HG03442 (cell line): ENCODE measurements around the gene TMPRSS3.

Source experiments
- ATAC-seq: cut with Tn5 transposase; IDR thresholded peaks from one replicate; pipeline ENCODE4 v1.9.1; 2021; ENCODE audit warnings: mild to moderate bottlenecking, moderate library complexity; ENCODE audit not compliant: unreplicated experiment

TMPRSS3 gene

DNA sequence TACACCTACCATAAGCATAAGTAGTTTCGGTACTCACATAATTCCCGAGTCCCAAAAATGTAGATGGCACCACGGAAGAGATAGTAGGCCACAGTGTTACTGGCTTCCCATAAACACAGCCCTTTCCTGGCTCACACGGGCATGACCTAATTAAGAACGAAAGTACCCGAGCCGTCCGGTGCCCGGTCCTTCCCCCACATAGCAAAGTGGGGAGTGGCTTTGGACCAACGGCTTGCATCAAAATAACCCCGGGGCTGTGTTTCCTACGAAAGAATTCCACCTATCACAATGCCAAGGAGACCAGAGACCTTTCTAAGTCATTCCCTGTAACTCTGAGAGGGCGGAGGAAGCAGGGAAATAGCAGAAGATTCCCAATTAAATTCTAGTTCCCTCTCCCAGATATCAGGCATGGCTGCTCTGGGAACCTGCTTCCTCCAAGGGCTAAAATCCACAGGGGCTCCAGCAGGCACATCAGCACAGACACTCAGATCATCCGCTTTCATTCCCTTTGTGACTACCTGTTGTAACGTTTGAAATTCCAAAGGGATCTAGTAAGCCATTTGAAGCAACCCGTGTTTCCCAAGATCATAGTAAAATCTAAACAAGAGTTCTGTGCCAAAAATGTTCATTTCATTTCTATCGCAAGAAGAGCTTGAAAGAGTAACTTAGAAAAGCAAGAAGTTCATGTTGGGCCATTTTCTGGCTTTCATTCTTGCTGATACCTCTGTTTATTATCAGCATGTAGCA is at the start of gene TMPRSS3:
Gene TMPRSS3, minus strand, starts transcription at position 148 of the 747 bp plus-strand sequence. CDS start 635 bp downstream, outside the sequence.
- no peak for ATAC-seq

DNA sequence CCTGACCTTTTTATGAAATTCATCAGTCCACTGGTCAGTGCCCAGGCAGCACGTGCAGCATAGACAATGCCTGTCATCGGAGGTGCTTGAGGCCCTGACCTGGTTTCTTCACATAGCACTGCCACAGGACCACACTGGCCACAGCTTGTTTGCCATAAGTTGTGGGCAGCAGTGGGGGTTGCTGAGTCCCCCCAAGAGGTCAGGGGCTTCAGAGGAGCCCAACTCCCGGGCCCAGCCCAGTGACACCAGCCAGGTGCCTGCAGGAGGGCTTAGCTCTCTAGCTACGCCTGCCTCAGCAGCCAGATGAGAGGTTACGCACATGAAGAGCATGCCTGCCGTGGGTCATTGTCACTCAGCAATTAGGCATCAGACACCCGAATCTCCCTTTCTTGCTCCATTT is 49.5 kb upstream of the TMPRSS3 start:
- no peak for ATAC-seq

DNA sequence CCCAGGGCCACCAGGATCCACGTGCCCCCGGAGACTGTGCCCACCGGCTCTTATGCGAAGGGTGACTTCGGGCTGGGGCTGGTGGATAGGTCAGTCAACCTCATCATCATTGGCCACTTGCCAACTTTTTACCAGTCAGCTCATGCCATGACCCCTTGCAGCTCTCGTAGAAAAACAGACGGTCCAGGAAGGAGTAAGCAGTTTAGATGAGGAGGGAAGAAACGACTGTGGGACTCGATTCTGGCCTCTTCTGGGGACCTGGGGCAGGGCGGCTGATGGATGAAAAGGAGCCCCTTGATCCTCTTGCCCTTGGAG is 48.9 kb upstream of the TMPRSS3 start:
- no peak for ATAC-seq

DNA sequence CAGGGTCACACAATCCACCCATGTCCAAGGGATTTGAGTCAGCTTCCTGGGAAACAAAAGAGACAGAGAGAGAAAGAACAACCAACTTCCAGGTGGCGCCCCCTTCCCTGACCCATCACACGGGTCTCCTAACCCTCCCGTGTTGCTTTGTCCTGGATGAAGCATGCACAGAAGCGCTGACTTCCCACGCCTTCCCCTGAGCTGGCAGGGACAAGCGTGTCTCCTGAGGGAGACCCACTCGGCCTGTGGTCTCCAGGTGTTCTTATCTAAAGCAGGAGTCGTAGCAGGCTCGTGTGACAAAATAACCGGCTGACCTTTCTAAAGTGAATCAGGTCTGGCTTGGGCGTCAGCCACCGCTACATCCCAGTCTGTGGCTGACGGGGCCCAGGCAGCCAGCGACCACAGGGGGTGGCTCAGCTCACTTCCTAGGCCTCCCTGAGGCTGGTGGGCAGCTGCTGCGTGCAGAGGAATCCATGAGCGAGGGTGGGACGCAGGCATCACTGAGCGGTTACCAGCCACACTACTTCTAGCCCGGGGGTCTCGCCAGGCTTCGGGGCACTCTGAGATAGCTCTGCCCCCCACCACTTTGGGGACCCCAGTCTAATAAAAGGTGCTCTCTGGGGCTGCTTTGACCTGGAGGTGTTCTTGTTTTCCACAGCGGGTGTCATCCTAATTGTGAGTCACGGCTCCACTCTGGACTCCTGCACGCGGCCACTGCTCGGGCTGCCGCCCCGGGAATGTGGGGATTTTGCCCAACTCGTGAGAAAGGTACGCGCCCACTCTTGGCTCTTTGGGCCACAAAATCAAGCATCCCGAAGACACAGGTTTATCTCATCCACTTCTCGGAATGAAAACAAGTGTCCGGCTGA is 48.3 kb upstream of the TMPRSS3 start:
- no peak for ATAC-seq

DNA sequence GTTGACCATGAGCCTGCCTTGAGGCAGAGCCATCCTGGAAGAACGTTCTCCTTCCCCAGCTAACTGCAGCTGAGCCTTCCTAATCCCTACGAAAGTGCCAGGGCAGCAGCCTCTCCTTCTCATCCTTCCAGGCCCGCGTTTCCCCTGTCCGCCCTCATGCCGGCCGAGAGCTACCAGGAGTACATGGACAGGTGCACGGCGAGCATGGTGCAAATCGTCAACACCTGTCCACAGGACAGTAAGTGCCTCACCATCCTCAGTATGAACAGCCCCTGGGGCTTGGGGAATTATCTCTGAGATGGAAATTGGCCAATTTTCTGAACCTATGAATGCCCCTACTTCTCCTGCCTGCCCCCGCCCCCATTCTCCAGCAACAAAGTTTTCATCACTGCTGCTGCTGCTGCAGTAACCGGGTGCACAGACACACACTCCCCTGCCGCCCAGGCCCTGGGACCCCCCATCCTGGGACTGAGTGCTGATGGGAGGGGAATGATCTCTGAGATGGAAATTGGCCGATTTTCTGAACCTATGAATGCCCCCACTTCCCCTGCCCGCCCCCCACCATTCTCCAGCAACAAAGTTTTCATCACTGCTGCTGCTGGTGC is 47.4 kb upstream of the TMPRSS3 start:
- no peak for ATAC-seq

DNA sequence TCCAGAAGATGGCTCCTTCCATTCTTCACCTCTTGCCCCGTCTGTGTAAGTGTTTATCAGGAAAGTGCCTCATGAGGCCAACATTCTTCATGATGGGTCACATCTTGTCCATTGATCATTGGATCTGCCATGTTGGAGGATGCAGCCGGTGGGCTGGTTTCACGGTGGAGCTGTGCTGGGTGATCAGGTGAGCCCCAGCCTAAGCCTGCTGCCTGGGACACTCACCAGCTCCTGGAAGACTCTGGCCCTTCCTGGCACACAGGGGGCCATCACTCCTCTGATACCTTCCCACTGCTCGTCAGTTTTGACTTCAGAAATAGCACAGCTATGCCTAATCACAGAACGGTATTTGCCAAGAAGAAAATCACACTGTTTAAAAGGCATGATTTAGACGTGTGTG is 46.1 kb upstream of the TMPRSS3 start:
- no peak for ATAC-seq

DNA sequence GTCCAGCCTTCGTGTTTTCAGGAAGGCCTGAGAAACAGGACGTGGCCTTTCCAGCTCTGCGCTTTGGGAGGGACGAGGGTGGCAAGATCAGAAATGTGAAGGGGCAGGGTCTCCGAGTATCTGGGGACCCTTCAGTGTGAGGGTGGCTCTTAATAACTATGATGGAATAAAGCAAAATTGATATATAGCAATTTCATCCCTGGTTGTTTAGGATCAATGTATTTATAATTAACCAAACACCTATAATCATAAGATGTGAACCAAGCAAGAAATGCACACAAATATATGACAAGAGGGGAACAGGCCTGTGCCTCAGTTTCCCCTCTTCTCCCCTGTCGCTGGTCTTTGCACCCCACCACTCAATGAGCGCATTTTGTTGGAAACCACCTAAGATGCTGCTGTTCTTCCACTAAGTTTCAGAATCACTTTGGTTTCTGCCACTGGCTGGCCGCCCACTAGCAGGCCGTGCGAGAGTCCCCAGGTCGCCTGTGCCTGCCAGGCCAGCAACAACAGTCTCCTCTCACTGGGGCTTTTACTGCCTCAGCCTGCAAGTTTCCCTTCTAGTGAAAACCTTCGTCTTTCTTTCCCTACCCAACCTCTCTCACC is 44.4 kb upstream of the TMPRSS3 start:
- peak; percentile 66 for ATAC-seq

DNA sequence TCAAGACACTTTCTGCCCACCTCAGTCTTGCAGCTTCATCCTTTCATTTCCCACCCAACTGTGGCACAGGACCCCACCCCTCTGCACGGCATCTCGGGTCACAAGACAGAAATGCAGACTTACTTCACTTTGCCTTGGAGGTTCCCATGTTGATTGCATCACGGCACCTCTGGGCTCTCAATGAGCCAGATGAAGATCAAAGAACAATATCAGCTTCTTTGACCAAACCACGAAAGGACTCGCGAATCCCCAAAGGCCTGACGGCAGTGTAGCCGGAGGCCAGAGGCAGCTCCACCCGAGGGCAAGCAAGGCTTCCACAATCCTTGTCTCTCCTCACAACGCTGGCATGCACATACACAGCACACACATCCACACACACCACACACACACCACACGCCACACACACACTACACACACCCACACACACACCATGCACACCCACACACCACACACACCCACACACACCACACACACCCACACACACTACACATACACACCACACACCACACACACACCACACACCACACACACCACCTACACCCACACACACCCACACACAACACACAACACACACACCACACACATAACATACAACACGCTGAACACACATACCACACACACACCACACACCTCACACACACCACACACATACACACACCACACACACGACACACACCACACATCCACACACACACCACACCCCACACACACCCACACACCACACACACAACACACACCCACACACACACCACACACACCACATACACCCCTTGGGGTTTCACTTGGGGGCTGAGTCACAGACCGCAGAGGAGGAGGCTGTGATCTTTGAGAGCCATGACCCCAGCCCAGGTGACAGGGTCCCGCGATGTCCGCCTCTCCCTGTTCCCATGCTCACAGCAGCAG is 43.7 kb upstream of the TMPRSS3 start:
- no peak for ATAC-seq

DNA sequence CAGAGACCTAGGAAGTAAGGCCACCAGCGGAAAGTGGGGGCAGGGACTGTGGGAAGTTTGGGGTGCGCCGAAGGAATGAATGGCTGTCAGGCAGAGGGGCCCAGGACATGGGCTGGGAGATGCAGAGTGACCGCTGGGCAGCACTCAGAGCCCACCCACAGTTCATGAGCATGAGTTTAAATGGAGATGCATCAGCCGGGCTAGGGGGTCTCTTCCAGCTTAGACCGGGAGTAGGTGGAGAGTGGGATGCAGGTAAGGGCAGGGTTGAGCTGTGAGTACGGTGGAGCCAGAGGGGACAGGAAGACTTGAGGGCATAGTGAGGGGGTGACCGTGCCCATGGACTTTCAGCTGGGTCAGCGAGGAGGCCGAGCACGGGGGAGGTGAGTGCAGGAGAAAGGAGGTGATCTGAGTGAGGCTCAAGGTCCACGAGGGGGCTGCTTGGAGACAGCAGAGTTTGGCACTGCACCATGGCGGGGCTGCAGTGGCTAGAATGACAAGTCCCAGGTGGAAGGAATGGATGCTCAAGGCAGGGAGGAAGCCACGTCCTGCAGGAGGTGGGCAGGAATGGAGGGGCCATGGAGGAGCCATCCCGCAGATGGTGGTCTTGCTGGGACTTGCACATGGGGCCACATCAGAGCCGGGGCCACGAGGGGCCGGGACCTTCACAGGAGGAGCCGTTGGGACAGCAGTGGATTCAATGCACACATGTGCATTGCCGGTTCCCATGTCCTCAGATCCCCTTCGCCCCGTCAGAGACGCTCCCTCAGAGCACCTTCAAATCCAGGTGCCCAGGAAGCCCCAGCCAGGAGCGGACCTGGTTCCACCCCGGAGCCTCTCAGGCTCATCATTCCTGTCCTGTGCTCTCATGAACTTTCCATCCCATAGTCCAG is 42.7 kb upstream of the TMPRSS3 start:
- no peak for ATAC-seq

DNA sequence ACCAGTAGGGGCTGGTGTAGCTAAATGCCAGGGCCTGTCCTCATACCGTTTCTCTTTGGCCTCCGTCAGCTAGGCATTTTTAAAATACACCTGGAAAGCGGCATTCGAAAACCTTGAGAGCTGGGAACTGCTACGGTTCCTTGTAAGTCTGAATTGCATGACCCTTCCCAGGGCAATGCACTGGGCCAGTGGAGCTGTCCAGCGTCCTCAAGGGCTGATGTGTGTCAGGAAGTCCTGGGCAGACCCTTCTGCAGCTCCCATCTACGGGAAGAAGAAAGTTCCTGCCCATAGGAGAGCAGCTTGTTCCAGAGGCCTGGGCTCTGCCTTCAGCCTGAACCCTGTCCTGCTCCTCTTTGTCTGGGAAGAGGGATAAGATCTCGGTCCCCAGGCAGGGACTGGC is 41.9 kb upstream of the TMPRSS3 start:
- ATAC-seq: no peak

DNA sequence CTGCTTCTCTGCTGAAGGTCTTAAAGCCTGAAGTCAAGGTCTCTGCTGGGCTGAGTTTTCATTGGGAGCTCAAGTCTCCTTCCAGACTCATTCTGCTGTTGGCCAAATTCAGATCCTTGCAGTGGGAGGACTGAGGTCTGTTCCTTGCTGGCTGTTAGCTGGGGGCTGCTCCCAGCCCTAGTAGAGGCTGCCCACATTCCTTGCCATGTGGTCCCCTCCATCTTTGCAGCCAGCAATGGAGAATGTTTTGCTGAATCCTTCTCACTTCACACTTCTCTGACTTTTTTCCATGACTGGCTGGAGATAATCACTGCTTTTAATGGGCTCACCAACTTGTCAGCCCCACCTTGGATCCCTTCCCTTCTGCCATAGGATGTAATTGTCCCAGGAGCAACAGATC is 41.1 kb upstream of the TMPRSS3 start:
- no peak for ATAC-seq

DNA sequence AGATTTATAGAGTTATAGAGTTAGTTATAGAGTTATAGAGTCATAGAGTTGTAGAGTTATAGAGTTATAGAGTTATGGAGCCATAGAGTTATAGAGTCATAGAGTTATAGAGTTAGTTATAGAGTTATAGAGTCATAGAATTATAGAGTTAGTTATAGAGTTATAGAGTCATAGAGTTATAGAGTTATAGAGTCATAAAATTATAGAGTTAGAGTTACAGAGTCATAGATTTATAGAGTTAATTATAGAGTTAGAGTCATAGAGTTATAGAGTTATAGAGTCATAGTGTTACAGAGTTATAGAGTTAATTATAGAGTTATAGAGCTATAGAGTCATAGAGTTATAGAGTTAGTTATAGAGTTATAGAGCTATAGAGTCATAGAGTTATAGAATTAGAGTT is 40.0 kb upstream of the TMPRSS3 start:
- ATAC-seq: no peak

DNA sequence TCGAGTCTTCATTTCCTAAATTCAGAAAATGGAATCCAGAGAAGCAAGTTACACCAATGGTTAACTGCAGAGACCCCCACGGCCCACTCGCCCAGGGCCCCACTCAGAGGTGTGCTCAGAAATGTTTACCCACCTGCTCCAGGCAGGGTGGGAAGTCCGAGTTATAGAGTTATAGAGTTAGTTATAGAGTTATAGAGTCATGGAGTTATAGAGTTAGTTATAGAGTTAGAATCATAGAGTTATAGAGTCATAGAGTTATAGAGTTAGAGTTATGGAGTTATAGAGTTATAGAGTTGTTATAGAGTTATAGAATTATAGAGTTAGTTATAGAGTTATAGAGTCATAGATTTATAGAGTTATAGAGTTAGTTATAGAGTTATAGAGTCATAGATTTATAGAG is 39.5 kb upstream of the TMPRSS3 start:
- no peak for ATAC-seq

DNA sequence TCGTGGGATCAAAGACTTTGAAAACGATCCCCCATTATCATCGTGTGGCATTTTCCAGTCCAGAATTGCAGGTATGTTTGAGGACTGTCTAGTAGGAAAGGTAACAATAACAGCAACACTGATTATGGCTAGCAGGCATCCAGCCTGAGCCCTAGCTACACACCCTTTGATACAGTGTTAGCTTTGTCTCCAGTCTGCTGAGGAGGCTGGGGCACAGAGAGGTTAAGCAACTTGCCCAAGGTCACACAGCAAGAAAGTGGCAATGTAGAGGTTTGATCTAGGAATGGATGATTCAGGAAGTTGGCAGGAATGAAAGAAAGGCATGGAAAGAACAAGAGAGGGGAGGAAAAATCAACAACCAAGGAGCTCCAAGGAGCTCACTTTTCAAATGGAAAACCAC is 39.0 kb upstream of the TMPRSS3 start:
- no peak for ATAC-seq

DNA sequence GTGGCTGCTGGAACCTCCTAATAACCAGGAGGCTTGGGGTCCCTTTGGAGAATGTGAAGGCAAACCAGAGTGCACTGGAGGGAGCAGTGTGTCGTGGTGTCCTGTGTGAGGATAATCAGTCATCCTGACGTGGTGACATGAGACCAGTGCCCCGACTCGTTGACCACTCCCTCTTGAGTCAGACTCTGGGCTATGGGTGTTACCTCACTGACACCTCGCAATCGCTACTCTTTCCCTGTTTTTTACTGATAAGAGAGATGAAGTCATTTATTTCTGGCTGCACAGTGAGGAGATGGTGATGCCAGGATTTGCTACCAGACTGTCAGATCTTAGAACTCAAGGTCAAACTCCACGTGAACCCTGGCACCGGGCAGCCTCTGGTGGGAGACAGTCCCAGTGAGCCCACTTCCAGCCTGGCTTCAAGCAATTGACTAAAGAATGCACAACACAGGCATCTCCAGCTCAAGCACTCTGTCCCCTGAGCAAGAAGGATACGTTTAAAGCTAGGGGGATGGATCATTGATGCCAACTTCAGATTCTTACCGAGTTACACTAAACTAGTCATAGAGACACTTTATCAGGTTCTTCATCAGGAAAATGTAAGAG is 38.2 kb upstream of the TMPRSS3 start:
- no peak for ATAC-seq

DNA sequence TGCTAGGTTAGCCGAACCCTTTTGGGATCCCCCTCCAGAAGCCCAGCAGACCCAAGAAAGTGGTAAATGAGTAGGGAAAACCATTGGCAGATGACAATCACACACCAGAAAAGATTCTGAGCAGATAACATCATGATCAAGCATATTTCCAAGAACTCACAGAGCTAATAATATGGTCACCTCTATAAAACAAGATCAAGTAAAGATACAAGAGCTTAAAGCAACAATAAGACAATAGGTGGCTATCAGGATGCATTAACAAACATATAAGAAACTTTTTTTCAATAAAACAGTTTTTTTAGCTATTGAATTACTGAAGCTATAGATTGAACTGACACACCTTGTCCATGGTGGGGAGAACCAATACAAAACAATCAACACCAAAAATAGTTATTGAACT is 36.8 kb upstream of the TMPRSS3 start:
- no peak for ATAC-seq

DNA sequence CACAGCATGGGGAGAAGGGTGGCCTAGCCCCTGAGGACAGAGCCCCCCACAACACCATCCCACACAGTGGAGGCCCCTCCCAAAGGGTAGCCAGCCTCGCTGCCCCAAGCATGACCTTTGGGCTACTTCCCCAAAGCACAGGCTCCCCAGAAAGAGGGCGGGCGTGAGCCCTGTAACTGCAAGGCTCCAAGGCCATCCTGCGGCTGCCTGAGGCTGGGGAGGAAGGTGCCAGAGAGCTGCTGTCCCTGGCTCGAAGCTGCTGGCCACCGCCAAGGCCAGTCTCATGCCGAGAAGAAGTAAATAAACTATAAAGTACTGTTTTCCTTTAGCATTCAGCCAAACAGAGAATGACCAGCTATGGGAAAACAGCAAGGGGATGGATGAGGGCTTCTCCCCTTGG is 35.3 kb upstream of the TMPRSS3 start:
- no peak for ATAC-seq

DNA sequence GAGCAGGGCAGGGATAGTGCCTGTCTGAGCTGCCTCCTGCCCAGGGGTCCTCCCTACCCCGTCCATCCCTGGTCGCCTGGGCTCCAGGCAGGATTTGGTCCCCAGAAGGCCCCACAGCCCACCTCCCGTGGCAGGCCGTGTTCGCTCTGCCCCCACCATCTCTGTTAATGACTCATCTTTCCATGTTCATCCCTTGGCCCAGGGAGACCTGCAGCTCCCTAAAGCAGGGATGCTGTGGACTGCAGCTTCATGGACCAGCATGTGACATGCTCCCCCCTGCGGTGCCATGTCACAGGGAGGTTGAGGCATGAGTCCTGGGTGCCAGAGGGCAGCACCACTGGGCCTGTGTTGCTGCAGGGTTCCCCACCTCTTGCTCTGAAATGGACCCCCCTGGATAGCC is 34.7 kb upstream of the TMPRSS3 start:
- no peak for ATAC-seq

DNA sequence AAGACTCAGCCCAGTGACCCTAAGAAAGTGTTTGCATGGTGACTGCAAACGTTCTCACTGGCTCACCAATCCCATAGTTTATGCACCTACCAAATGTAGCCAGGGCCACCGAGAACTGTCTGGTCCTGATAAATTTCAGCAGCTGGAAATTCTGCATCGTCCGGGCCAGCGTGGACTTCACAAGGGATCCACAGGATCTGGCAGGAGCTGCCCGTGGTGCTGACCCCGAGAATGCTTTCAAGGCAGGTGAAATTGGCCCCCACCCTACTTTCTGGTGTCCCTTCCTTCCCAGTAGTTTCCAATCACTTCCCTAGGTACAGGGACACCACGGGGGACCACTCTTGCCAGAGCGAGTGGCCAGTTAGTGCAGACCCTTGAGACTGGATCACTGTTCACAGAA is 34.0 kb upstream of the TMPRSS3 start:
- ATAC-seq: no peak
